ENCODE measurements around the gene GMPR2. TPM values are rescaled to one million over a fixed set of nuclear protein-coding genes. Genes with fewer than 3 reads are reported as not detected.

Gene GMPR2
- total RNA-seq, 1 experiment from 2014 or later: 164 TPM

GRCh38 chr14:24266344-24267244 is 33.9 kb downstream of the GMPR2 start:
- Histone ChIP-seq H4K20me1 (ENCODE audit: insufficient read depth, low read depth, low read length) (no peaks in the 10 kb centered on the region), H3K79me2 (ENCODE audit: low read length) (peaks cover 8% of the 10 kb centered on the region), H3K27ac (ENCODE audit: low read length) (no peak overlapping the region), H2AFZ (ENCODE audit: low read length) (no peak overlapping the region), H3K36me3 (ENCODE audit: insufficient read depth, low read length) (no peaks in the 10 kb centered on the region), H3K4me2 (ENCODE audit: low read depth, low read length, poor library complexity, severe bottlenecking) (no peak overlapping the region), H3K9ac (ENCODE audit: low read length) (no peak overlapping the region), H3K4me3 (ENCODE audit: low read length) (no peak overlapping the region), H3K9me3 (ENCODE audit: low read length) (no peaks in the 10 kb centered on the region), H3K27me3 (ENCODE audit: low read length) (no peaks in the 10 kb centered on the region), H3K4me1 (ENCODE audit: low read length) (peaks cover 9% of the 10 kb centered on the region), H3K9me2 (replicated peaks; ENCODE audit: insufficient read depth, low read length) (no peaks in the 10 kb centered on the region)
- DNase-seq: no peak

GRCh38 chr14:24267516-24267915 is 34.8 kb downstream of the GMPR2 start:
- no peak overlapping the region for H2AFZ ChIP-seq (ENCODE audit: low read length)
- peaks cover 19% of the 10 kb centered on the region for H3K4me1 ChIP-seq (ENCODE audit: low read length)
- H3K9ac ChIP-seq (ENCODE audit: low read length): no peak overlapping the region
- peaks cover 17% of the 10 kb centered on the region for H3K79me2 ChIP-seq (ENCODE audit: low read length)
- no peak overlapping the region for H3K4me2 ChIP-seq (ENCODE audit: low read depth, low read length, poor library complexity, severe bottlenecking)
- no peaks in the 10 kb centered on the region for H4K20me1 ChIP-seq (ENCODE audit: insufficient read depth, low read depth, low read length)
- no peak overlapping the region for H3K27ac ChIP-seq (ENCODE audit: low read length)
- no peaks in the 10 kb centered on the region for H3K36me3 ChIP-seq (ENCODE audit: insufficient read depth, low read length)
- no peaks in the 10 kb centered on the region for H3K9me2 ChIP-seq (replicated peaks; ENCODE audit: insufficient read depth, low read length)
- no peak for DNase-seq
- H3K9me3 ChIP-seq (ENCODE audit: low read length): no peaks in the 10 kb centered on the region
- H3K4me3 ChIP-seq (ENCODE audit: low read length): no peak overlapping the region
- no peaks in the 10 kb centered on the region for H3K27me3 ChIP-seq (ENCODE audit: low read length)

DNA sequence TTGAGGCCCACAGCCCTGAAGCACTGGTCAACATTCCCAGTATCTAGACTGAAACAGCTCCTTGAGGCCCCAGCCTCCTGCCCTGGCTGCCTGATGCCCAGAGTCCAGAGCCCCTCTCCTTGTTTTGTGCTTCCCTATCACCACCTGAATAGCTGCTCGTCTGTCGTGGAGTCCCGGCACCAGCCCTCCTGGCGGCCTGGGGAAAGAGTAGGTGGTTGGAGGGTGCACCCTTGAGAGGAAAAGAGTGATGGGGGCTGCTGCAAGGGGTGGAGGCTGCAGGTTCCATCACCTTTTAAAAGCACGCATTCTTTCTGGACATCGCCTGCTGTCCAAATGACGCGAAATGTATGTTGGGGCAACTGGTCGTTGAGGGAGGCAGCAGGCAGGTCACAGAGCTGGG is 35.5 kb downstream of the GMPR2 start:
- Histone ChIP-seq H3K4me3 (ENCODE audit: low read length) (no peak overlapping the region), H3K36me3 (ENCODE audit: insufficient read depth, low read length) (no peaks in the 10 kb centered on the region), H2AFZ (ENCODE audit: low read length) (no peak overlapping the region), H4K20me1 (ENCODE audit: insufficient read depth, low read depth, low read length) (no peaks in the 10 kb centered on the region), H3K9me2 (replicated peaks; ENCODE audit: insufficient read depth, low read length) (no peaks in the 10 kb centered on the region), H3K27me3 (ENCODE audit: low read length) (no peaks in the 10 kb centered on the region), H3K4me2 (ENCODE audit: low read depth, low read length, poor library complexity, severe bottlenecking) (no peak overlapping the region), H3K9ac (ENCODE audit: low read length) (no peak overlapping the region), H3K4me1 (ENCODE audit: low read length) (peaks cover 26% of the 10 kb centered on the region), H3K9me3 (ENCODE audit: low read length) (no peaks in the 10 kb centered on the region), H3K27ac (ENCODE audit: low read length) (no peak overlapping the region), H3K79me2 (ENCODE audit: low read length) (peaks cover 20% of the 10 kb centered on the region)
- no peak for DNase-seq

DNA sequence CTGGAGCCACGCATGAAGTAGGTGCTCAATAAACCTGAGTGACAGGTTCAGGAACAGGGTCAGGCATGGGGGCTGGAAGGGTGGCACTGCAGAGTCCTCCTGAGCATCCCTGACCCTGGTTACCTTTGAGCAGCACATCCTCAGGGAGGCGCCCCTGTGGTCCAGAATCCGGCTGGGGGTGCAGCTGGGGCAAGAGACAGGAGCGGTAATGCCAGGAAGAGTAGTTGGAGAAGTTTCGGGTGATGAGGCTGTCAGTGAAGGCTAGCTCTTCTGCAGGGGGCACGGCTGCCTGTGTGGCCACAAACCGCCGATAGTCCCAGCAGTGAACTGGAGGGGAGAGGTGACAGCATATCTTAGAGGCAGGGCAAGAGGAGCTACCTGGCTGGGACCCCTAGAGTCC is 36.6 kb downstream of the GMPR2 start:
- Histone ChIP-seq H3K79me2 (ENCODE audit: low read length) (peaks cover 20% of the 10 kb centered on the region), H3K9me3 (ENCODE audit: low read length) (no peaks in the 10 kb centered on the region), H2AFZ (ENCODE audit: low read length) (no peak overlapping the region), H3K4me1 (ENCODE audit: low read length) (peaks cover 37% of the 10 kb centered on the region), H3K4me3 (ENCODE audit: low read length) (no peak overlapping the region), H3K27ac (ENCODE audit: low read length) (no peak overlapping the region), H3K36me3 (ENCODE audit: insufficient read depth, low read length) (no peaks in the 10 kb centered on the region), H4K20me1 (ENCODE audit: insufficient read depth, low read depth, low read length) (no peaks in the 10 kb centered on the region), H3K27me3 (ENCODE audit: low read length) (no peaks in the 10 kb centered on the region), H3K4me2 (ENCODE audit: low read depth, low read length, poor library complexity, severe bottlenecking) (no peak overlapping the region), H3K9ac (ENCODE audit: low read length) (no peak overlapping the region), H3K9me2 (replicated peaks; ENCODE audit: insufficient read depth, low read length) (no peaks in the 10 kb centered on the region)
- no peak for DNase-seq

GRCh38 chr14:24269910-24270536 is 37.3 kb downstream of the GMPR2 start:
- H3K4me1 ChIP-seq (ENCODE audit: low read length): peaks cover 38% of the 10 kb centered on the region
- no peaks in the 10 kb centered on the region for H4K20me1 ChIP-seq (ENCODE audit: insufficient read depth, low read depth, low read length)
- peak overlapping the region; percentile 96 for H3K4me2 ChIP-seq (ENCODE audit: low read depth, low read length, poor library complexity, severe bottlenecking)
- H3K27me3 ChIP-seq (ENCODE audit: low read length): no peaks in the 10 kb centered on the region
- no peaks in the 10 kb centered on the region for H3K36me3 ChIP-seq (ENCODE audit: insufficient read depth, low read length)
- no peaks in the 10 kb centered on the region for H3K9me2 ChIP-seq (replicated peaks; ENCODE audit: insufficient read depth, low read length)
- no peak overlapping the region for H3K27ac ChIP-seq (ENCODE audit: low read length)
- H3K9me3 ChIP-seq (ENCODE audit: low read length): no peaks in the 10 kb centered on the region
- DNase-seq: no peak
- H2AFZ ChIP-seq (ENCODE audit: low read length): no peak overlapping the region
- peak overlapping the region; percentile 80 for H3K4me3 ChIP-seq (ENCODE audit: low read length)
- H3K9ac ChIP-seq (ENCODE audit: low read length): peak overlapping the region; percentile 86
- H3K79me2 ChIP-seq (ENCODE audit: low read length): peaks cover 20% of the 10 kb centered on the region

DNA sequence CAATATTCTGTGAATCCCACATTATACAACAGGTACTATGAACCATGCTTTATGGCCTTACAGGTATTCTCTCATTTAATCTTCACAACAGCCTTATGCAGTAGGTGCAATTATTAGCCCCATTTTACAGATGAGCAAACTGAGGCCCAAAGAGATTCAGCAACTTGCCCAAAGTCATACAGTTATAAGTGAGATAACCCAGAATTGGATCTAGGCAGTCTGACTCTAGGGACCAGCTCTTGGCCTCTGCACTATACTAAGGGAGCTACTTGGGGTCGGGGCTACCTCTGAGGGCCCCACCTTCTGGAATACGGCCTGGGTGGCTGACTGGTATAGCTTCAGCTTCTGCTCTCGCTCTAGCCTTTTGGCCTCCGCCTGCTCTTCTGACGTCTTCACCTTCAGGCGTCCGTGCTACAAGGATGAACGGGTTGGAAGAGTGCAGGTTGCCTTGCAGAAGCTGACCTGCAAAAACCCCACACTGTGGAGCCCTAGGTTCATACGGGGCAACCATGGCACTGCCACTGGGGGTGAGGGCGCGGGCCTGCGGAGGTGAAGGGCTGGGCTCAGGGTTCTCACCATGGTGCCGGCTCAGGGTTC is 37.9 kb downstream of the GMPR2 start:
- Histone ChIP-seq H3K4me3 (ENCODE audit: low read length) (peak overlapping the region; percentile 80), H3K9ac (ENCODE audit: low read length) (peak overlapping the region; percentile 86), H3K4me1 (ENCODE audit: low read length) (peaks cover 38% of the 10 kb centered on the region), H3K4me2 (ENCODE audit: low read depth, low read length, poor library complexity, severe bottlenecking) (peak overlapping the region; percentile 96), H4K20me1 (ENCODE audit: insufficient read depth, low read depth, low read length) (no peaks in the 10 kb centered on the region), H3K9me3 (ENCODE audit: low read length) (no peaks in the 10 kb centered on the region), H3K79me2 (ENCODE audit: low read length) (peaks cover 25% of the 10 kb centered on the region), H3K27ac (ENCODE audit: low read length) (peak overlapping the region; percentile 76; the same call in 1 of the 2 replicates), H3K27me3 (ENCODE audit: low read length) (no peaks in the 10 kb centered on the region), H3K36me3 (ENCODE audit: insufficient read depth, low read length) (no peaks in the 10 kb centered on the region), H2AFZ (ENCODE audit: low read length) (peak overlapping the region; percentile 36; the same call in 1 of the 2 replicates), H3K9me2 (replicated peaks; ENCODE audit: insufficient read depth, low read length) (no peaks in the 10 kb centered on the region)
- no peak for DNase-seq

DNA sequence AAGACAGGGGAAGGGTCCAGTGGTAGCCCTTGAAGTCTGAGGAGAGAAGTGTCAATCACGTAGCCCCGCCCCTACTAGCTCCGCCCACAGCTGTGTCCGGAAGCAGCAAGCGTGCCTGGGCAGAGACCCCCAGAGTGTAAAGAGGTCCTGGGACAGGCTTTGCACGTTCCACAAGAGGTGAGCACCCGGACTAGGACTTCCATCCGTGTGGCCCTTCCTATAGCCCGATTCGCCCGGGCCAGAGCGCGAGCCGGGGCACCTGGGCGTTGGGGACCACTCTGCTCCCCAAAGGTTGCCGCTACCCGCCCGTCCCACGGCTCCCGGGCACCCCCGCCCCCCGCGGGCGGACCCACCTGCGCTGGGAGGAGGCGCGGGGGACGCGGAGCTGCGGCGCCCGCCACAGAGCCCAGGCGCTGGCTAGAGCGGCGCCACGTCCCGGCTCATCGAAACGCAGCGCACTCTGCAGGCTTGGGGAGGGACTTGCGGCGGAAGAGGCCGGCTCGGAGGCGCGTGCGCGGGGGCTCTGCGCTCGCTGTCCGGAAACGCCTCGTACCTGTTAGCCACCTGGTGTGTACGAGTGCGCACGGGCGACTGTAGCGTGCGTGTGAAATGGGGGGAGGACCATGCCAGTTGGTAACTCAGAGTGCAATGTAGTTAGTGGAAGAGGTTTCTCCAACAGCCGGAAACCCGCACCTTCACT is 38.6 kb downstream of the GMPR2 start, which contains the start of gene RABGGTA:
TSS of gene RABGGTA (minus strand) at position 464 of the 700 bp plus-strand sequence. CDS start 482 bp downstream, outside the sequence.
- no peaks in the 10 kb centered on the region for H3K9me3 ChIP-seq (ENCODE audit: low read length)
- no peaks in the 10 kb centered on the region for H4K20me1 ChIP-seq (ENCODE audit: insufficient read depth, low read depth, low read length)
- DNase-seq: peak; percentile 99
- H3K4me3 ChIP-seq (ENCODE audit: low read length): peak within 1 kb of the TSS; percentile 80
- H3K27ac ChIP-seq (ENCODE audit: low read length): peak within 1 kb of the TSS; percentile 76
- H3K4me2 ChIP-seq (ENCODE audit: low read depth, low read length, poor library complexity, severe bottlenecking): peak within 1 kb of the TSS; percentile 96
- H3K4me1 ChIP-seq (ENCODE audit: low read length): peaks cover 38% of the 10 kb centered on the region
- H3K79me2 ChIP-seq (ENCODE audit: low read length): peaks cover 26% of the 10 kb centered on the region
- H3K9me2 ChIP-seq (replicated peaks; ENCODE audit: insufficient read depth, low read length): no peaks in the 10 kb centered on the region
- H3K27me3 ChIP-seq (ENCODE audit: low read length): no peaks in the 10 kb centered on the region
- H2AFZ ChIP-seq (ENCODE audit: low read length): peak within 1 kb of the TSS; percentile 36; the same call in 1 of the 2 replicates
- no peaks in the 10 kb centered on the region for H3K36me3 ChIP-seq (ENCODE audit: insufficient read depth, low read length)
- H3K9ac ChIP-seq (ENCODE audit: low read length): peak within 1 kb of the TSS; percentile 86

Data from Karpas-422 (cell line).